Measurements from ENCODE around the gene WDR70. TPM values are rescaled to one million over a fixed set of nuclear protein-coding genes. Genes with fewer than 3 reads are reported as not detected.
"Not testable (repeated sequence)": the region's sequence is repeated elsewhere in the genome, so short reads cannot be mapped to it uniquely, and the experiment has no call there.

WDR70 gene
- total RNA-seq, 2 experiments from 2014 or later, result 28.8 to 35.3 TPM

DNA sequence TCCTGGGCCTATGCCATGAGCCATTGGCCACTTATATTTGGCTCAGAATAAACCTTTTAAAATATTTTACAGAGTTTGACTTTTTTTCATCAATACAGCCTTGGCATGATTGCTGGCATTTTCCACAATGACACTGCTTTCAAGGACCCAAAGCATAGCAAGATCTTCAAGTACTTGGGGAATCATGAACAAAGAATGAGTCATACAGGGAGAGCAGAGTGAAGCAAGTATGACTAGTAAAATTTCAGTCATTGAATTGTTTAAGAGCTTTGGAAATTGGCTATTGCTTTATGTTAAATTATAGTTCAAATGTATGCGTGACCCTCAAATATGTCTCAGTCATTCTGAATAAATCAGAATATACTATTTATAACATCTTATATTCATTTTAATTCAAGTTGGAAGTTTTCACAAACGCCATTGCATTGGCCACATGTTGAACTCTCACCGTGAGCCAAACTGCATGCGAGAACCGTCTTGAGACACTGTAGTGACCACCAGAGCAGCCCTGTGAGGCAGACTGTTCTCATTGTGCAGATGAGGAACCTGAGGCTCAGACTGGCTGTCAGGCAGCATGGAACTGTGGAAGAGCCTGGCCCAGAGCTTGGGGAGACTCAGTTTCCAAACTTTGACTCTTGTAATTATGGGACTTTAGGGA lies 407.9 kb downstream of the WDR70 start:
- Mint-ChIP-seq H3K36me3 (ENCODE audit: low read depth) (no peaks in the 10 kb centered on the region), H3K4me3 (no peak overlapping the region), H3K27me3 (ENCODE audit: low read depth) (peaks cover 6% of the 10 kb centered on the region), H3K9me3 (ENCODE audit: insufficient read depth) (no peaks in the 10 kb centered on the region), H3K27ac (no peak overlapping the region), H3K4me1 (ENCODE audit: low read depth) (no peaks in the 10 kb centered on the region)
- CTCF ChIA-PET, result no interaction called here
- DNase-seq (no peak), ATAC-seq (no peak)
- POLR2A ChIA-PET, result no interaction called here

DNA sequence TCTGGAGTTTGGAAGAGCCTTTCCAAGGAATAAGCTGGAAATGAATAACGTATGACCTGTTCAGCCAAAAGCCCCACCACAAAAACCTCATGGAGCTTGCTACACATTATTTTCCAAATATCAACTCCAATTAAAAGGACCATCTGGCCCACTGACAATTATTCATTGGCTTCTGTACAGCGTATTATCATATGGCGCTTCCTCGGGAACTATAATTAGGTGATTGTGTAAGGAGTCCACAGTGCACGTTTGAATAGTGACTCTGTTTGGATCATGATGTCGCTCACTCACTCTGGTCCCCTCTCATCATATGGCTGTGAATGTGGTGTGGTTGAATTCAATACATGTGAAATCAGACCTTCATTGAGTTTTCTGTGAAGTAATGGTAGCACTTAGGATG lies 408.6 kb downstream of the WDR70 start:
- CTCF ChIA-PET, result no interaction called here
- H3K9me3 Mint-ChIP-seq (ENCODE audit: insufficient read depth), result no peaks in the 10 kb centered on the region
- no peak overlapping the region for H3K27ac Mint-ChIP-seq

GRCh38 chr5:37789991-37790390 lies 410.9 kb downstream of the WDR70 start:
- Mint-ChIP-seq H3K4me3 (no peak overlapping the region), H3K9me3 (ENCODE audit: insufficient read depth) (peaks cover 4% of the 10 kb centered on the region), H3K36me3 (ENCODE audit: low read depth) (no peaks in the 10 kb centered on the region), H3K4me1 (ENCODE audit: low read depth) (no peaks in the 10 kb centered on the region), H3K27ac (no peak overlapping the region), H3K27me3 (ENCODE audit: low read depth) (peaks cover 6% of the 10 kb centered on the region)
- ATAC-seq (no peak), DNase-seq (no peak)
- POLR2A ChIA-PET, result no interaction called here
- CTCF ChIA-PET, result no interaction called here

More for the DNA sequence above, 408.6 kb downstream of the WDR70 start:
- peaks cover 6% of the 10 kb centered on the region for H3K27me3 Mint-ChIP-seq (ENCODE audit: low read depth)
- DNase-seq (no peak), ATAC-seq (no peak)
- H3K4me1 Mint-ChIP-seq (ENCODE audit: low read depth), result no peaks in the 10 kb centered on the region
- no peak overlapping the region for H3K4me3 Mint-ChIP-seq
- POLR2A ChIA-PET, result no interaction called here
- H3K36me3 Mint-ChIP-seq (ENCODE audit: low read depth), result no peaks in the 10 kb centered on the region

DNA sequence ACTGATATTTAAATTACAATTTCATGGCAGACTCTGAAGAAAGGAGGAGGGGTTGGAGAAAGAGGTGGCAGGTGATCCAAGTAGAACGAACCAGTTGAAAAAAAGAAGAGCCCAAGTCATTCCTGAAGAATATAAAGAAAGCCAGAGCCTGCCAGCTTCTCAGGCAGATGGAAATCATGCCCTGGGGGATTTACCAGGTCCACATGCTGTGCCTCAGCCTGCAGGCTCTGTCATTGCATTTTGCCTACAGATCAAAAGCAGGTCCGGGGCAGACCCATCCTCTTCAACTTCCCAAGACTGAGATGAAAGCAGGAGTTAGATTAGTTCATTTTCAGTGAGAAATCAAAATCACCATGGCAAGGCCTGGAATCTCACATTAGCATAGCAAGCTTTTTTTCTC lies 412.2 kb downstream of the WDR70 start:
- CTCF ChIA-PET, result no interaction called here

DNA sequence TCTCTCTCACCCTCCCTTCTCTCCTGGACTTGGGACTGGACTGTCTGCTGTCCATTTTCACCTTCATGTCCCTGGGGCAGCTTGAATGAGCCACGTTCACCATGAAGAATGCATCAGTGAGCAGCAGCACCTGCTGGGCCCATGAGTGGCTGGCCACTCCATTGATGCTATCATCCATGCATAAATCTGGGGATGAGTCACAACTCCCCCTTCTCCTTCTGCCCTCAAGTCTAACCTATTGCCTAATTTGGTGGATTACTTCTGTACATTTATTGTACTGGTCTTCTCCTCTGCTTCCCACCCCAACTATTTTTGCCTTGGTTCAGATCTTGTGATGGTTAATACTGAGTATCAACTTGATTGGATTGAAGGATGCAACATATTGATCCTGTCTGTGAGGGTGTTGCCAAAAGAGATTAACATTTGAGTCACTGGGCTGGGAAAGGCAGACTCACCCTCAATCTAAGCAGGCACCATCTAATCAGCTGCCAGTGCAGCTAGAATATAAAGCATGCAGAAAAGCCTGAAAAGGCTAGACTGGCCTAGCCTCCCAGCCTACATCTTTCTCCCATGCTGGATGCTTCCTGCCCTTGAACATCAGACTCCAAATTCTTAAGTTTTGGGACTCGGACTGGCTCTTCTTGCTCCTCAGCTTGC lies 414.0 kb downstream of the WDR70 start:
- no peak for ATAC-seq
- Mint-ChIP-seq H3K4me1 (ENCODE audit: low read depth) (no peaks in the 10 kb centered on the region), H3K27ac (no peak overlapping the region), H3K4me3 (no peak overlapping the region), H3K9me3 (ENCODE audit: insufficient read depth) (peaks cover 4% of the 10 kb centered on the region), H3K27me3 (ENCODE audit: low read depth) (peaks cover 4% of the 10 kb centered on the region), H3K36me3 (ENCODE audit: low read depth) (no peaks in the 10 kb centered on the region)
- ChIA-PET POLR2A (no interaction called here), CTCF (no interaction called here)
- DNase-seq, result no peak

More for the DNA sequence above, 412.2 kb downstream of the WDR70 start:
- H3K36me3 Mint-ChIP-seq (ENCODE audit: low read depth), result no peaks in the 10 kb centered on the region
- H3K9me3 Mint-ChIP-seq (ENCODE audit: insufficient read depth), result peaks cover 4% of the 10 kb centered on the region
- no peaks in the 10 kb centered on the region for H3K4me1 Mint-ChIP-seq (ENCODE audit: low read depth)
- DNase-seq, result no peak
- no peak for ATAC-seq
- H3K4me3 Mint-ChIP-seq, result no peak overlapping the region
- peaks cover 6% of the 10 kb centered on the region for H3K27me3 Mint-ChIP-seq (ENCODE audit: low read depth)
- H3K27ac Mint-ChIP-seq, result no peak overlapping the region
- POLR2A ChIA-PET, result no interaction called here

- POLR2A ChIA-PET; H3K4me1 Mint-ChIP-seq (ENCODE audit: low read depth); H3K9me3 Mint-ChIP-seq (ENCODE audit: insufficient read depth); H3K4me3 Mint-ChIP-seq; H3K27ac Mint-ChIP-seq; CTCF ChIA-PET; DNase-seq; ATAC-seq; H3K27me3 Mint-ChIP-seq (ENCODE audit: low read depth); H3K36me3 Mint-ChIP-seq (ENCODE audit: low read depth): not testable (repeated sequence)
Measured at GRCh38 chr5:37795292-37795691, 416.2 kb downstream of the WDR70 start.

DNA sequence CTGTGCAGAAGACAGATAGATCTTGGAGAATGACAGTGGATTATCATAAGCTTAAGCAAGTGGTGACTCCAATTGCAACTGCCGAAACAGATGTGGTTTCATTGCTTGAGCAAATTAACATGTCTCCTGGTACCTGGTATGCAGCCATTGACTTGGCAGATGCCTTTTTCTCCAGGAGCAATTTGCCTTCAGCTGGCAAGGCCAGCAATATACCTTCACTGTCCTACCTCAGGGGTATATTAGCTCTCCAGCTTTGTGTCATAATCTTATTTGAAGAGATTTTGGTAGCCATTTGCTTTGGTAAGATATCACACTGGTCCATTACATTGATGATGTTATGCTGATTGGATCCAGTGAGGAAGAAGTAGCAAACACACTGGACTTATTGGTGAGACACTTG lies 417.3 kb downstream of the WDR70 start:
- DNase-seq; H3K4me1 Mint-ChIP-seq (ENCODE audit: low read depth); POLR2A ChIA-PET; H3K4me3 Mint-ChIP-seq; CTCF ChIA-PET; H3K27me3 Mint-ChIP-seq (ENCODE audit: low read depth); H3K36me3 Mint-ChIP-seq (ENCODE audit: low read depth); H3K27ac Mint-ChIP-seq; ATAC-seq; H3K9me3 Mint-ChIP-seq (ENCODE audit: insufficient read depth): not testable (repeated sequence)

DNA sequence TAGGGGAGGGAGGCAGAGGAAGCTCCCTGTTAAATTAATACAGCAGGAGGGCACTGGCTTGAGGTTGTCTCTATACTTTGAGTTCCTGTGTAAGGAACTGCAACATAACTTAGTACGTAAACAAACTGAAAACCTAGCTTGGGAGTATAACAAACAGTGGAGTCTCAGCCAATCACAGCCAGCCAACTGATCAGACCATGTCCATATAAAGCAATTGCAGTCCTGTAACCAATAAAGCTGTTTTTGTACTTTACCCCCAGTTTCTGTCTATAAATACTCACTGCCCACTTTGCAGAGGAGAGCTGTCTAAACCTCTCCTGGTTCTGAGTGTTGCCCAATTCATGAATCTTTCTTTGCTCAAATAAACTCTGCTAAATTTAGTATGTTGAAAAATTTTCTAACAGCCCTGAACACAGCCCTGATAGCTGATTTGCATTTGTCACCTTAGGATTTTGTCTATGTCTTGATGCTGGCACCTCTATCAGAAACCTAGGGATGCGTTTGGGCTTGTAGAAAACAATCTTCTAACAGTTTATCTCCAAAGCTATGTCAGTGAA lies 420.8 kb downstream of the WDR70 start:
- no peak for ATAC-seq
- Mint-ChIP-seq H3K27ac (no peak overlapping the region), H3K4me1 (ENCODE audit: low read depth) (no peaks in the 10 kb centered on the region), H3K9me3 (ENCODE audit: insufficient read depth) (no peaks in the 10 kb centered on the region), H3K4me3 (no peak overlapping the region), H3K36me3 (ENCODE audit: low read depth) (no peaks in the 10 kb centered on the region), H3K27me3 (ENCODE audit: low read depth) (peaks cover 9% of the 10 kb centered on the region)
- CTCF ChIA-PET, result no interaction called here
- POLR2A ChIA-PET, result no interaction called here
- DNase-seq, result no peak

GRCh38 chr5:37801521-37801920 lies 422.4 kb downstream of the WDR70 start:
- ChIA-PET POLR2A (no interaction called here), CTCF (interaction anchor here (0.6 kb wide), 1 partner anchor 864 kb away, joined by 3 read pairs; no protein-coding TSS in a partner anchor)
- no peak overlapping the region for H3K4me3 Mint-ChIP-seq
- ATAC-seq (no peak), DNase-seq (no peak)
- no peak overlapping the region for H3K27ac Mint-ChIP-seq
- no peaks in the 10 kb centered on the region for H3K4me1 Mint-ChIP-seq (ENCODE audit: low read depth)
- no peaks in the 10 kb centered on the region for H3K36me3 Mint-ChIP-seq (ENCODE audit: low read depth)
- H3K27me3 Mint-ChIP-seq (ENCODE audit: low read depth), result peaks cover 9% of the 10 kb centered on the region
- no peaks in the 10 kb centered on the region for H3K9me3 Mint-ChIP-seq (ENCODE audit: insufficient read depth)

Other genes starting within 250 kb of the WDR70 start
- gene CPLANE1, start 129.9 kb upstream of the WDR70 start, total RNA-seq, result 10 to 100 TPM in 1 of 2 experiments, 1 to 10 TPM in 1; 7.2 to 10.5 TPM
- 10 to 100 TPM; 54.4 to 57.2 TPM for gene NUP155, start 8.2 kb upstream of the WDR70 start, total RNA-seq